SK-N-SH (cell line): ENCODE measurements around the gene MRPS26.

Source experiments
- CHD2 ChIP-seq: fragments of 150-350 bp; IDR thresholded peaks from 2 replicates; pipeline ENCODE4 v1.6.1; 2018; ENCODE audit warnings: low read length; ENCODE audit not compliant: partially characterized antibody
- EP300 ChIP-seq, 2 experiments: IDR thresholded peaks; 2 replicates each; pipeline versions ENCODE4 v1.4.0 to v1.6.1; 2012; ENCODE audit warnings: borderline replicate concordance in 1 of 2, low read depth in 1 of 2, low read length in 1 of 2
- EZH2phosphoT487 ChIP-seq: fragments of 200-600 bp; sonication (generic); IDR thresholded peaks from 2 replicates; pipeline ENCODE4 v1.6.1; 2017; ENCODE audit warnings: low read depth, mixed run types, mild to moderate bottlenecking, antibody characterized with exemption, moderate library complexity, borderline replicate concordance
- NFIC ChIP-seq: IDR thresholded peaks from 2 replicates; pipeline ENCODE4 v1.4.0; 2012; ENCODE audit warnings: borderline replicate concordance
- POLR2AphosphoS5 ChIP-seq: IDR thresholded peaks from 2 replicates; pipeline ENCODE4 v1.6.1; 2012; ENCODE audit warnings: low read depth, low read length
- RAD21 ChIP-seq: IDR thresholded peaks from 2 replicates; pipeline ENCODE4 v1.6.1; 2012; ENCODE audit warnings: mild to moderate bottlenecking, low read length
- RCOR1 ChIP-seq: fragments of 150-350 bp; IDR thresholded peaks from 2 replicates; pipeline ENCODE4 v1.6.1; 2017; ENCODE audit warnings: antibody characterized with exemption, low read length
- YY1 ChIP-seq: IDR thresholded peaks from 2 replicates; pipeline ENCODE4 v1.4.0; 2012; ENCODE audit warnings: low read depth, mild to moderate bottlenecking
- TF ChIP-seq, protein P1 (sequence below): fragments of 200-600 bp; sonication (generic); IDR thresholded peaks from 2 replicates; pipeline ENCODE4 v1.6.1; 2017; ENCODE audit warnings: antibody characterized with exemption, mild to moderate bottlenecking, moderate library complexity
- TF ChIP-seq, protein P2 (sequence below): IDR thresholded peaks from 2 replicates; pipeline ENCODE4 v1.6.1; 2012; ENCODE audit warnings: mild to moderate bottlenecking, low read depth, low read length, moderate library complexity
- TF ChIP-seq, protein P3 (sequence below): IDR thresholded peaks from 2 replicates; pipeline ENCODE4 v1.4.0; 2012; ENCODE audit warnings: low read depth
- TF ChIP-seq, protein P4 (sequence below): IDR thresholded peaks from 2 replicates; pipeline ENCODE4; 2012

DNA sequence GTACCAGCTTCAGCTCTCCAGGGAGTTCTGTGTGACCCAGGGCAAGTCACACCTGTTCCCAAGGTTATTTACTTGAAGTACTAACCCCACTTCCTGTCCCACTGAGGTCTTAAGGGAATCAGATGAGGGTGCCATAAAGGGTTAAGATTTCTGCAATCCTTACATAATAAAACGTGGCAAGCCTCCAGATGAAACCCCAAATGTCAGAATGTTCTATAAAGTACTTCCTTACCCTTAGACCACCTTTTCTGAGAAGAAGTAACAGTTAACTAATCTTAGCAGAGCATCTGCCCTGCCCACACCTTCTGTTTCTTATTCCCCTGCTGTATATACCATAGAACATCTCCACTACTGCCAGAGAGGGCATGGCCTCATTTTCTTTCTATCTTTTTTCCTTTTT is 44.7 kb downstream of the MRPS26 start:
- TF ChIP-seq, protein P1, sequence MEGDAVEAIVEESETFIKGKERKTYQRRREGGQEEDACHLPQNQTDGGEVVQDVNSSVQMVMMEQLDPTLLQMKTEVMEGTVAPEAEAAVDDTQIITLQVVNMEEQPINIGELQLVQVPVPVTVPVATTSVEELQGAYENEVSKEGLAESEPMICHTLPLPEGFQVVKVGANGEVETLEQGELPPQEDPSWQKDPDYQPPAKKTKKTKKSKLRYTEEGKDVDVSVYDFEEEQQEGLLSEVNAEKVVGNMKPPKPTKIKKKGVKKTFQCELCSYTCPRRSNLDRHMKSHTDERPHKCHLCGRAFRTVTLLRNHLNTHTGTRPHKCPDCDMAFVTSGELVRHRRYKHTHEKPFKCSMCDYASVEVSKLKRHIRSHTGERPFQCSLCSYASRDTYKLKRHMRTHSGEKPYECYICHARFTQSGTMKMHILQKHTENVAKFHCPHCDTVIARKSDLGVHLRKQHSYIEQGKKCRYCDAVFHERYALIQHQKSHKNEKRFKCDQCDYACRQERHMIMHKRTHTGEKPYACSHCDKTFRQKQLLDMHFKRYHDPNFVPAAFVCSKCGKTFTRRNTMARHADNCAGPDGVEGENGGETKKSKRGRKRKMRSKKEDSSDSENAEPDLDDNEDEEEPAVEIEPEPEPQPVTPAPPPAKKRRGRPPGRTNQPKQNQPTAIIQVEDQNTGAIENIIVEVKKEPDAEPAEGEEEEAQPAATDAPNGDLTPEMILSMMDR, result no peak
- TF ChIP-seq EP300 (IDR thresholded peaks at IDR 0.05; ENCODE audit: borderline replicate concordance in 1 of 2, low read depth in 1 of 2, low read length in 1 of 2) (no peak), RAD21 (no peak), POLR2AphosphoS5 (no peak), RCOR1 (no peak), CHD2 (no peak), YY1 (no peak), EZH2phosphoT487 (no peak), NFIC (no peak)
- TF ChIP-seq, protein P2, sequence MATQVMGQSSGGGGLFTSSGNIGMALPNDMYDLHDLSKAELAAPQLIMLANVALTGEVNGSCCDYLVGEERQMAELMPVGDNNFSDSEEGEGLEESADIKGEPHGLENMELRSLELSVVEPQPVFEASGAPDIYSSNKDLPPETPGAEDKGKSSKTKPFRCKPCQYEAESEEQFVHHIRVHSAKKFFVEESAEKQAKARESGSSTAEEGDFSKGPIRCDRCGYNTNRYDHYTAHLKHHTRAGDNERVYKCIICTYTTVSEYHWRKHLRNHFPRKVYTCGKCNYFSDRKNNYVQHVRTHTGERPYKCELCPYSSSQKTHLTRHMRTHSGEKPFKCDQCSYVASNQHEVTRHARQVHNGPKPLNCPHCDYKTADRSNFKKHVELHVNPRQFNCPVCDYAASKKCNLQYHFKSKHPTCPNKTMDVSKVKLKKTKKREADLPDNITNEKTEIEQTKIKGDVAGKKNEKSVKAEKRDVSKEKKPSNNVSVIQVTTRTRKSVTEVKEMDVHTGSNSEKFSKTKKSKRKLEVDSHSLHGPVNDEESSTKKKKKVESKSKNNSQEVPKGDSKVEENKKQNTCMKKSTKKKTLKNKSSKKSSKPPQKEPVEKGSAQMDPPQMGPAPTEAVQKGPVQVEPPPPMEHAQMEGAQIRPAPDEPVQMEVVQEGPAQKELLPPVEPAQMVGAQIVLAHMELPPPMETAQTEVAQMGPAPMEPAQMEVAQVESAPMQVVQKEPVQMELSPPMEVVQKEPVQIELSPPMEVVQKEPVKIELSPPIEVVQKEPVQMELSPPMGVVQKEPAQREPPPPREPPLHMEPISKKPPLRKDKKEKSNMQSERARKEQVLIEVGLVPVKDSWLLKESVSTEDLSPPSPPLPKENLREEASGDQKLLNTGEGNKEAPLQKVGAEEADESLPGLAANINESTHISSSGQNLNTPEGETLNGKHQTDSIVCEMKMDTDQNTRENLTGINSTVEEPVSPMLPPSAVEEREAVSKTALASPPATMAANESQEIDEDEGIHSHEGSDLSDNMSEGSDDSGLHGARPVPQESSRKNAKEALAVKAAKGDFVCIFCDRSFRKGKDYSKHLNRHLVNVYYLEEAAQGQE, result no peak
- TF ChIP-seq, protein P3, sequence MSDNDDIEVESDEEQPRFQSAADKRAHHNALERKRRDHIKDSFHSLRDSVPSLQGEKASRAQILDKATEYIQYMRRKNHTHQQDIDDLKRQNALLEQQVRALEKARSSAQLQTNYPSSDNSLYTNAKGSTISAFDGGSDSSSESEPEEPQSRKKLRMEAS, result no peak
- TF ChIP-seq, protein P4, sequence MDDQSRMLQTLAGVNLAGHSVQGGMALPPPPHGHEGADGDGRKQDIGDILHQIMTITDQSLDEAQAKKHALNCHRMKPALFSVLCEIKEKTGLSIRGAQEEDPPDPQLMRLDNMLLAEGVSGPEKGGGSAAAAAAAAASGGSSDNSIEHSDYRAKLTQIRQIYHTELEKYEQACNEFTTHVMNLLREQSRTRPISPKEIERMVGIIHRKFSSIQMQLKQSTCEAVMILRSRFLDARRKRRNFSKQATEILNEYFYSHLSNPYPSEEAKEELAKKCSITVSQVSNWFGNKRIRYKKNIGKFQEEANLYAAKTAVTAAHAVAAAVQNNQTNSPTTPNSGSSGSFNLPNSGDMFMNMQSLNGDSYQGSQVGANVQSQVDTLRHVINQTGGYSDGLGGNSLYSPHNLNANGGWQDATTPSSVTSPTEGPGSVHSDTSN, result no peak
